HG03354 (cell line): Measurements from ENCODE around the gene ANOS1.
"Not testable (repeated sequence)": the region's sequence is repeated elsewhere in the genome, so short reads cannot be mapped to it uniquely, and the experiment has no call there.

Source experiments
- ATAC-seq: cut with Tn5 transposase; IDR thresholded peaks from one replicate; pipeline ENCODE4 v1.9.1; 2021; ENCODE audit warnings: mild to moderate bottlenecking; ENCODE audit not compliant: unreplicated experiment, poor library complexity, severe bottlenecking

Gene ANOS1

GRCh38 chrX:8731559-8732395 is at the start of gene ANOS1:
Gene ANOS1 (minus strand): TSS chrX:8732137. CDS start chrX:8732036, 101 bp downstream.
- no peak for ATAC-seq

DNA sequence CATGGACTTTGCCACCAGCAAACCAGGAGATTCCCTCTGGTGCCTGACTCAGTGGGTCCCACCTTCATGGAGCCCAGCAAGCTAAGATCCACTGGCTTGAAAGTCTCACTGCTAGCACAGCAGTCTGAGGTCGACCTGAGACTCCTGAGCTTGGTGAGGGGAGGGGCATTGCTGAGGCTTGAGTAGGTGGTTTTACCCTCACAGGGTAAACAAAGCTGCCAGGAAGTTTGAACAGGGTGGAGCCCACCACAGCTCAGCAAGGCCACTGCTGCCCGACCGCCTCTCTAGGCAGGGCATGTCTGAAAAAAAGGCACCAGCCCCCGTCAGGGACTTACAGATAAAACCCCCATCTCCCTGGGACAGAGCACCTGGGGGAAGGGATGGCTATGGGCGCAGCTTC is 41.2 kb upstream of the ANOS1 start:
- ATAC-seq = no peak

GRCh38 chrX:8760021-8760420 is 28.1 kb upstream of the ANOS1 start:
- no peak for ATAC-seq

DNA sequence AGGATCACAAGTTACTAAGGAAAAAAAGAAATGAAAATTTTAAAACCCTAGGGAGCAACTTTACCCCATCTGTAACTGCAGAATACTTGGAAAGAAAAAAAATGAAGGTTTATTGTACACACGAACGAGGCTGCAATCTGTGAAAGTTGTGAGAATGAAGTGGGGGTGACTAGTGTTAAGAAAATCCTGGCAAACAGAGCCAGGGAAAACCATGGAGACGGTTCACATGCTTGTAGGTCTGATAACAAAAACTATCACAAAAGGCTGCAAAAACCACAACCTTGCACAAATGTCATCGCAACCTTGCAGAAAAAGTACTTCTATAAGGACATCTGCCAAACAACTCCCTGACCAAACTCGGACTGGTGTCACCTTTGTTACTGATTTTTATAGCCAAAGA is 26.8 kb upstream of the ANOS1 start:
- not testable (repeated sequence) for ATAC-seq

GRCh38 chrX:8757609-8758389 is 25.9 kb upstream of the ANOS1 start:
- not testable (repeated sequence) for ATAC-seq

GRCh38 chrX:8755813-8756212 is 23.9 kb upstream of the ANOS1 start:
- no peak for ATAC-seq

DNA sequence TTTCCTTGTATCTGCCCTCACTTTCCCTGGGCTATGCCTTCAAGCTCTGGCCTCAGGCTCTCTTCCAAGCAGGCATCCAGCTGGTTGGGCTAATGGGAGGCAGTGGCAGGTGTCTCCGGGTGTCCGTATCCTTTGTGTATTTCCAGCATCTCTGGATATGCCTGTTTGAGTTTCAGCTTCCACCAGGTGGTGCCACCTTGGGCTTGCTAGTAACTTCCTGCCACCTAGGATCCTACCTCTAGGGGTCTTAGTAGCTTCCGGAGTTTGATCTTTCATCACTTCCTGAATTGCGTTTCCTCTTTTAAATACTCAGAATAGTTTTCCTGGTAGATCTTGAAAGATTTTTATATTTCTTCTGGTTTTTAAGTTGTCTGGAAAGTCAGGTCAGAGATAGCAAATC is 23.2 kb upstream of the ANOS1 start:
- peak; percentile 49 for ATAC-seq

DNA sequence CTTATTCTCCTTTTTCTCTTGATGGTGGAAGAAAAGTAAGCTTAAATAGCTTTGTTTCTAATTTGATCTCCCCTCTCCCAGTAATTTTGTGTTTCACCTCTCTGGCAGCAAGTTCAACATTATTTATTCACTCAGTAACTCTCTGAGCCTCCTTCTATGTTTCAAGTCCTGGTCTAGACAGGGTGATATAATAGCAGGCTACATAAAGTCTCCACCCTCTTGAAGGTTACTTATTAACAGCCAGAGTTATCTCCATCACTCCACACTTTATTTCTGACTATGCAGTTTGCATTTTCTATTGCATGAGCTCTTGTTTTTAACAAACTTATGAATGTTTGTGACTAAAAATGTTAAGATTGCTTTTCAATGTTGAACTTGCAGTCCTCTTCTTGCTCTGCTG is 17.8 kb upstream of the ANOS1 start:
- ATAC-seq = no peak

DNA sequence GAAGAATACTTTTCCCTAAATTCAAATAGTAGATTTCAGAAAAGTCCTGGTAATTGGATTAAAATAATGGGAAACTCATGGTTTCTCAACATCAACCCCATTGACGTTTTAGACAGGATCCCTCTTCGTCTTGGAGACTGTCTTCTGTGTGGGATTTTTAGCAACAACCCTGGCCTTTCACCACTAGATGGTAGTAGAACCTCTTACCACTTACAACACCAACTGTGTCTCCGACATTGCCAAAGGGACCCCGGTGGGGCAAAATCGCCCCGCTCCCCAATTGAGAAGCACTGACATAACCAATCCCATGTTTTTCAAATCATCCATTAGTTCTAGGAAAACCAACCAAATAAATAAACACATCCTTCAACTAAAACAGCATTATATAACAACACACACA is 16.9 kb upstream of the ANOS1 start:
- peak; percentile 81 for ATAC-seq

DNA sequence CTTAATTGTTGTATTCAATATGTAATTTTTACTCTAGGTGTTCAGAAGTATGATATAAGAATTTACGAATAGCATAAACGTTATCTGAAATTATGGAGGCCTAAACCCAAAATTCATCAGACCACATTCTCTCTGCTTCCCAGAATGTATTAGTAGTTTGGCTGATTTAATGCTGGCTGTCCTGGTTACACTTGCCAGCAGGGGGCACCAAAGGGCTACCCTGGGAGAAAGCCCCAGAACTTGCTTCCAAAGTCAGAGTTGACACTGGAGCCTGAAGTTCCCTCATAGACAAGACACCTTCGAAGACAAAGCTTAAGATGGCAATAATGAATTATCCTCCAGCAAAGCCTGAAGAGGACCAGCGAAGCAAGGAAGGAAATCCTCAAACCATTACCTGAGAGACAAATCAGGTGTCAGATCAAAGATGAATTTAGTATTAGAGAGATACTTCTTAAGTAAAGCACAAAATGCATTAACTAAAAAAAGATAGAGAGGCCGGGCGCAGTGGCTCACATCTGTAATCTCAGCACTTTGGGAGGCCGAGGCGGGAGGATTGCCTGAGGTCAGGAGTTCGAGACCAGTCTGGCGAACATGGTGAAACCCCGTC is 11.3 kb upstream of the ANOS1 start:
- ATAC-seq = peak; percentile 75

DNA sequence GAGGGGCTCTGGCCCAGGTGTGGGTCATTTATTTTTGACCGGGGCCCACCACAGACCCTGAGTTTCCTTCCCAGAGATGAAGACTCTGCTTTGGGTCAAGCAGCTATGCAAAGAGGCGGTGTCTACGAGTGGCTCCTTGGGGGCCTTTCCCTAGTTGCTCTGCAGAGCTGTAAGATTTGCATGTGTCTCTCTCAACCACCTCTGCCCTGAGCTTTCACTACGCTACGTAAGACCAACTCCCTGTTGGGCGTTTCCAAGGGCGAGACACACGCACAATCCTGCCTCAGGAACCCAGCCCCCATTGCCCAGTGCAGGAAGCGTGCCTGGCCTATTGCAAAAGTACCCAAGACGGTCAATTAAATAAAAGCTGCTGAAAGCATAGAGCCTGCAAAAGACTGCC is 10.0 kb upstream of the ANOS1 start:
- ATAC-seq = no peak

GRCh38 chrX:8738588-8739189 is 6.8 kb upstream of the ANOS1 start:
- no peak for ATAC-seq

GRCh38 chrX:8737883-8738282 is 5.9 kb upstream of the ANOS1 start:
- ATAC-seq = no peak

GRCh38 chrX:8730812-8731558 is 952 bp downstream of the ANOS1 start:
- ATAC-seq = no peak

GRCh38 chrX:8729811-8730210 is 2.1 kb downstream of the ANOS1 start:
- no peak for ATAC-seq

GRCh38 chrX:8728932-8729535 is 2.9 kb downstream of the ANOS1 start:
- ATAC-seq = no peak

- ATAC-seq = no peak
Observed at GRCh38 chrX:8726031-8726652, 5.8 kb downstream of the ANOS1 start.

DNA sequence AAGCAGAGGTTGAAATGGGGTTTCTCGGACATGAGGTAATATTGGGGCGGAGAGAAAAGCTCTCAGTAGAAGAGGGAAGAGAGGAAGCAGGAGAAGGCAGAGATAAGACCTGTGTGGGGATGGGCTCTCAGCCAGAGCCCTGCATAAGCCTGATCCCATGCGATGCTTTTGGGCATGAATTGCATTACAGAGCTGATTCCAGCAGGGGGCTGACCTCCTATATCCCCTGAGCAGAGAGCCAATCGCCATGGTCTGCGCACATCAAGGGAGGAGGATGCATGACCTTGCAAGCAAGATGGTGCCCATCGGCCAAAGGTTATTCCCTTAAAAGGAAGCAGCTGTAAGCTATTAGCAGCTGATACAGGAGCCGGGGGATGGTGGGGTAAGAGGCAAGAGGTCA is 7.6 kb downstream of the ANOS1 start:
- peak; percentile 48 for ATAC-seq

GRCh38 chrX:8721536-8721935 is 10.4 kb downstream of the ANOS1 start:
- ATAC-seq = no peak
